ENCODE data around the gene DISC1. TPM values are rescaled to one million over a fixed set of nuclear protein-coding genes. Genes with fewer than 3 reads are reported as not detected.
"Not testable (repeated sequence)": the region's sequence is repeated elsewhere in the genome, so short reads cannot be mapped to it uniquely, and the experiment has no call there.

Gene DISC1
- total RNA-seq, 1 experiment from 2014 or later: 2.8 TPM

- Histone ChIP-seq H3K9me3 (no peaks in the 10 kb centered on the region), H3K27me3 (no peaks in the 10 kb centered on the region), H3K36me3 (no peaks in the 10 kb centered on the region), H3K4me3 (no peak overlapping the region)
- DNase-seq: no peak
Measured at GRCh38 chr1:231721436-231721835, 94.8 kb downstream of the DISC1 start.

DNA sequence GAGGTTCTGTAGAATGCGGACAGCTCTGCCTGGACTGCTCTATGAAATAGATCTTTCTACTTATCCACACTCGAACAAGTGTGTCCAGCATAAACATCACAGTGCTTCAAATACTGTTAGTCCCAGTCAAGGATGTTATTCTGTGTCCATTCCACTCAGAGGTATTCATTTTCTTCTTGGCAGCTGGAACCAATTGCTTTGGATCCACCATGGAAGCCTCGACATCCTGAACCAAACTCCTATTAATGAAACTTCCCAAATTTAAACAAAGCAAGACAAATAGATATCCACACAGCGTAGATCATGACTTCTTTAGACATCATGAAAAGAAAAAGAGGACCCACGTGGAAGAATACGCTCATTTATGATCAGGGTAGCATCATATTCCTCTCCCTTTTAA, 95.8 kb downstream of the DISC1 start:
- no peak for DNase-seq
- H3K36me3 ChIP-seq: no peaks in the 10 kb centered on the region
- no peaks in the 10 kb centered on the region for H3K27me3 ChIP-seq
- H3K4me3 ChIP-seq: no peak overlapping the region
- no peaks in the 10 kb centered on the region for H3K9me3 ChIP-seq

GRCh38 chr1:231723146-231723545, 96.6 kb downstream of the DISC1 start:
- no peaks in the 10 kb centered on the region for H3K36me3 ChIP-seq
- no peak overlapping the region for H3K4me3 ChIP-seq
- H3K9me3 ChIP-seq: no peaks in the 10 kb centered on the region
- no peaks in the 10 kb centered on the region for H3K27me3 ChIP-seq
- DNase-seq: no peak

DNA sequence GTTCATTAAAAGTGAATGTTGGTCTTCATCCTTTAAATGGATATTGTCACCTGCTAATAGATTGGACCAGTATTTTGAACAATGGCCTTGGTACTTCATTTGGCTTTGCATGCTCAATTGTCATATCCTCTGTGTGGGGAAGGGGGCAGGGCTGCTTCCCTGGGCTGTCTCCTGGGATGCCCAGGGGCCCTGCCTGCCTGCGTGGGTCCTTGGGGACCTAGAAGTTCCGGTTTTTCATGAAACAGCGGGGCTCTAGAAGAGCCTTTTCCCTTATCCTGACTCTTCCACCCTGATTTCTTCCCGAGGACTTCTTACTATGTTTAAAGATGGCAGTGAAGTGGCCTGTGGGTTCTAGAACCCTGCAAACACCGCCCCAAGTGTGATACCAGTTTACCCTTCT, 97.5 kb downstream of the DISC1 start:
- no peak overlapping the region for H3K4me3 ChIP-seq
- H3K9me3 ChIP-seq: no peaks in the 10 kb centered on the region
- H3K27me3 ChIP-seq: no peaks in the 10 kb centered on the region
- DNase-seq: no peak
- no peaks in the 10 kb centered on the region for H3K36me3 ChIP-seq

GRCh38 chr1:231724876-231725647, 98.5 kb downstream of the DISC1 start:
- DNase-seq: peak; percentile 58
- H3K27me3 ChIP-seq: no peaks in the 10 kb centered on the region
- H3K9me3 ChIP-seq: no peaks in the 10 kb centered on the region
- H3K4me3 ChIP-seq: no peak overlapping the region
- no peaks in the 10 kb centered on the region for H3K36me3 ChIP-seq

DNA sequence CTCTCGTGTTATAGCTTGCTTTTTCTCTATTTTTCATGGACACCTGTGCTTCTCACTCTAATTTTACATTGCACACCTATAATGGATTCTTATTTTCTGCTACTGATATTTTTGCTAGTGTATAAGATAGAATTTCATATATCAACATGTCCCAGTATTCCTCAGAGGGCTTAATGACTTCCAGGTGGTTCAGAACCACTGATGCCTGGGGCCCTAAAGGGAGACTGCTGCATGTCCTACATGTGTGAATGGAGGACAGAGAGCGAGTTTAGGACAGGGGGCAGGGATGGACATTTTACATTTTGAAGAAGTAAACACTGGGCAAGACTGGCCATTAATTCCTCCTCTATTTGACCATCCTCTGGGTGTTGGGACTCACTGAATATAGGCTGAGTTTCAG, 100.6 kb downstream of the DISC1 start:
- no peak for DNase-seq
- Histone ChIP-seq H3K36me3 (no peaks in the 10 kb centered on the region), H3K4me3 (no peak overlapping the region), H3K27me3 (no peaks in the 10 kb centered on the region), H3K9me3 (no peaks in the 10 kb centered on the region)

DNA sequence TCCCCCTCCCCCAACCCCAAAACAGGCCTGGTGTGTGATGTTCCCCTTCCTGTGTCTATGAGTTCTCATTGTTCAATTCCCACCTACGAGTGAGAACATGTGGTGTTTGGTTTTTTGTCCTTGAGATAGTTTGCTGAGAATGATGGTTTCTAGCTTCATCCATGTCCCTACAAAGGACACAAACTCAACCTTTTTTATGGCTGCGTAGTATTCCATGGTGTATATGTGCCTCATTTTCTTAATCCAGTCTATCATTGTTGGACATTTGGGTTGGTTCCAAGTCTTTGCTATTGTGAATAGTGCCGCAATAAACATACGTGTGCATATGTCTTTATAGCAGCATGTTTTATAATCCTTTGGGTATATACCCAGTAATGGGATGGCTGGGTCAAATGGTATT, 102.4 kb downstream of the DISC1 start:
- DNase-seq, H3K4me3 ChIP-seq, H3K36me3 ChIP-seq, H3K9me3 ChIP-seq, H3K27me3 ChIP-seq: not testable (repeated sequence)

DNA sequence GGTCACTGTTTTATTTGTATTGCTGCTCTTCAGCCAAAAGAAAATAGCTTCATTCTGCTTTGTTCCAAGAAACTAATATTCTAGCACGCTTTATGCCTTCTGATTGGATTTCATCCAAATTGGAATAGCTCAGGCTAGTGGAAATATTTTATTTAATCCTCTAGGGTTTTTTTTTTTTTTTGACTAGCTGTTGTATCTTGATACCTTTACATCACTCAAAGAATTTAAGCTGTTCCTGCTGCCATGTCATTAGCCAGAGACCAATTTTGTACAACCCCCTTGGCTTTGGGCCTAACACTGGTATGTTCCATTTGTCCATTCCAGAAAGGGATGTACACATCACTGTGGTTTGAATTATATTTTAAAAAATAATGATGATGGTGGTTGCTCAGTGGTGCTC, 103.0 kb downstream of the DISC1 start:
- H3K9me3 ChIP-seq: no peaks in the 10 kb centered on the region
- no peaks in the 10 kb centered on the region for H3K27me3 ChIP-seq
- DNase-seq: peak; percentile 65
- H3K4me3 ChIP-seq: no peak overlapping the region
- no peaks in the 10 kb centered on the region for H3K36me3 ChIP-seq

GRCh38 chr1:231731268-231731667, 104.7 kb downstream of the DISC1 start:
- Histone ChIP-seq H3K27me3 (no peaks in the 10 kb centered on the region), H3K36me3 (no peaks in the 10 kb centered on the region), H3K9me3 (peaks cover 3% of the 10 kb centered on the region; the same call in 1 of the 2 replicates), H3K4me3 (no peak overlapping the region)
- DNase-seq: no peak

GRCh38 chr1:231733063-231733462, 106.5 kb downstream of the DISC1 start:
- Histone ChIP-seq H3K9me3 (peaks cover 3% of the 10 kb centered on the region; the same call in 1 of the 2 replicates), H3K27me3 (no peaks in the 10 kb centered on the region), H3K36me3 (no peaks in the 10 kb centered on the region), H3K4me3 (no peak overlapping the region)
- no peak for DNase-seq

- no peak for DNase-seq
Measured at GRCh38 chr1:231733672-231734071, 107.1 kb downstream of the DISC1 start.

GRCh38 chr1:231734417-231734816, 107.8 kb downstream of the DISC1 start:
- no peak overlapping the region for H3K4me3 ChIP-seq
- H3K9me3 ChIP-seq: peaks cover 3% of the 10 kb centered on the region; the same call in 1 of the 2 replicates
- no peaks in the 10 kb centered on the region for H3K36me3 ChIP-seq
- no peak for DNase-seq
- no peaks in the 10 kb centered on the region for H3K27me3 ChIP-seq

More at GRCh38 chr1:231733672-231734071, 107.1 kb downstream of the DISC1 start:
- Histone ChIP-seq H3K36me3 (no peaks in the 10 kb centered on the region), H3K27me3 (no peaks in the 10 kb centered on the region), H3K9me3 (peaks cover 3% of the 10 kb centered on the region; the same call in 1 of the 2 replicates), H3K4me3 (no peak overlapping the region)

GRCh38 chr1:231735411-231735810, 108.8 kb downstream of the DISC1 start:
- Histone ChIP-seq H3K4me3 (no peak overlapping the region), H3K27me3 (no peaks in the 10 kb centered on the region), H3K36me3 (no peaks in the 10 kb centered on the region), H3K9me3 (peaks cover 3% of the 10 kb centered on the region; the same call in 1 of the 2 replicates)
- no peak for DNase-seq

DNA sequence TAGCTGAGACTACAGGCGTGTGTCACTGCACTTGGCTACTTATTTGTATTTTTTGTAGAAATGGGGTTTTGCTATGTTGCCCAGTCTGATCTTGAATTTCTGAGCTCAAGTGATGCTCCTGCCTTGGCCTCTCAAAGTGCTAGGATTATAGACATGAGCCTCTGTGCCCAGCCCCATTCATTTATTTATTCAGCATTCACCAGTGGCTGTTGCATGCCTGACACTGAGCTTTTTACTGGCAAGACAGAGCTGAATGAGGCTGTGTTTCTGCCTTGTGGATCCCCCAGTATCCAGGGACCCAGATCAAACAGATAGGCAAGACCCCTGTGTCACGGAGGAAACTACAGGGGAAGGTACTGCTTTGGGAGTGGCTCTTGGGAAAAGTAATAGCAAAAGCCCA, 109.4 kb downstream of the DISC1 start:
- DNase-seq: no peak
- H3K36me3 ChIP-seq: no peaks in the 10 kb centered on the region
- H3K27me3 ChIP-seq: no peaks in the 10 kb centered on the region
- H3K9me3 ChIP-seq: peaks cover 3% of the 10 kb centered on the region; the same call in 1 of the 2 replicates
- no peak overlapping the region for H3K4me3 ChIP-seq

GRCh38 chr1:231736464-231736863, 109.9 kb downstream of the DISC1 start:
- Histone ChIP-seq H3K36me3 (no peaks in the 10 kb centered on the region), H3K9me3 (peaks cover 3% of the 10 kb centered on the region; the same call in 1 of the 2 replicates), H3K4me3 (no peak overlapping the region), H3K27me3 (no peaks in the 10 kb centered on the region)
- DNase-seq: no peak

- H3K36me3 ChIP-seq: no peaks in the 10 kb centered on the region
- H3K9me3 ChIP-seq: peaks cover 3% of the 10 kb centered on the region; the same call in 1 of the 2 replicates
- no peak overlapping the region for H3K4me3 ChIP-seq
- no peak for DNase-seq
- H3K27me3 ChIP-seq: no peaks in the 10 kb centered on the region
Measured at GRCh38 chr1:231738554-231738953, 112.0 kb downstream of the DISC1 start.

- H3K4me3 ChIP-seq: no peak overlapping the region
- H3K9me3 ChIP-seq: no peaks in the 10 kb centered on the region
- no peaks in the 10 kb centered on the region for H3K27me3 ChIP-seq
- no peak for DNase-seq
- H3K36me3 ChIP-seq: no peaks in the 10 kb centered on the region
Measured at GRCh38 chr1:231743966-231744365, 117.4 kb downstream of the DISC1 start.

- H3K36me3 ChIP-seq: no peaks in the 10 kb centered on the region
- no peak for DNase-seq
- H3K27me3 ChIP-seq: no peaks in the 10 kb centered on the region
- 0 out of 2 replicates have a peak, but pooled peaks cover 2% of the 10 kb centered on the region for H3K9me3 ChIP-seq
- no peak overlapping the region for H3K4me3 ChIP-seq
Measured at GRCh38 chr1:231748760-231749415, 122.3 kb downstream of the DISC1 start.

Measured in MG63 (cell line).